Tibial artery (tissue), 4 donors: ENCODE measurements around the gene SUMO4.

ENCODE experiments used
- DNase-seq, 2 donors: peaks; one replicate each; pipeline ENCODE4 v3.0.0-alpha.2; 2019
- H3K27ac ChIP-seq, 2 donors: fragments of 200-600 bp; sonication (generic) in 1 of 2; 1 replicate in 1 of 2; 2 replicates in 1 of 2; pipeline ENCODE4 v1.5.1; 2018 to 2019; ENCODE audit warnings: mild to moderate bottlenecking in 1 of 2
- H3K27me3 ChIP-seq, 2 donors: fragments of 200-600 bp; sonication (generic) in 1 of 2; one replicate each; pipeline versions ENCODE4 v1.5.1 to v1.6.0; 2016 to 2019
- H3K36me3 ChIP-seq, 3 donors: fragments of 200-600 bp; sonication (generic) in 2 of 3; one replicate each; pipeline ENCODE4 v1.5.1; 2016 to 2019; ENCODE audit warnings: mild to moderate bottlenecking in 2 of 3
- H3K4me1 ChIP-seq, 4 donors: fragments of 200-600 bp; sonication (generic) in 2 of 4; 1 replicate in 3 of 4; 2 replicates in 1 of 4; pipeline ENCODE4 v1.5.1; 2016 to 2019
- H3K4me3 ChIP-seq, 2 donors: fragments of 200-600 bp; sonication (generic) in 1 of 2; 1 replicate in 1 of 2; 2 replicates in 1 of 2; pipeline ENCODE4 v1.5.1; 2018 to 2019; ENCODE audit warnings: mild to moderate bottlenecking in 2 of 2
- H3K9me3 ChIP-seq, 3 donors: fragments of 200-600 bp; sonication (generic) in 1 of 3; one replicate each; pipeline ENCODE4 v1.5.1; 2016 to 2019
- intact Hi-C: fragments of 100-400 bp; cut with DNase I; formaldehyde crosslinking; loops from one replicate; pipeline ENCODE4 v1.15.0; 2023; ENCODE audit warnings: low total_unique reads
- TF ChIP-seq, protein P1 (sequence below), 2 experiments: fragments of 200-600 bp in 1 of 2; fragments of 450-650 bp in 1 of 2; IDR thresholded peaks; one replicate each; pipeline ENCODE4 v1.5.1; 2017 to 2019; ENCODE audit warnings: antibody characterized with exemption in 2 of 2, mild to moderate bottlenecking in 1 of 2, moderate library complexity in 1 of 2

The SUMO4 gene

DNA sequence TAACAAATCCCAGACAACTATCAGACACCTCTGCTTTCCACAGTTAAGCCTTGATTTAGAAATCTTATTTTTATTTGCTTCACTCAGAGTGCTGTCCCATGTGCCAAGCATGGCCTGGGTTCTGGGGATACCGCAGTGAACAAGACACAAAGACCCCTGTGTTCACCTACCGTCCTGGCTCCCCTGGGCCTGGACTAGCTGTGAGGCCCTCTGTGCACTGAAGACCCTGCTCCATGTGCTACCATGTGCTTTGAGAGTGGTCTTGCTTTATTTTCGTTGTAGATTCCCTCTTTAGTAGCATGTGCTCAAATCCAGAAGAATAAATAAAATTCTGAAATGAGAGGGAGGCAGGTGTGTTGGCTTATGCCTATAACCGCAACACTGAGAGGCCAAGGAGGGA is 22.5 kb downstream of the SUMO4 start:
- H3K4me1 ChIP-seq, result peaks cover 0 to 15% (median 10%) of the 10 kb centered on the region in 4 donors
- TF ChIP-seq, protein P1, sequence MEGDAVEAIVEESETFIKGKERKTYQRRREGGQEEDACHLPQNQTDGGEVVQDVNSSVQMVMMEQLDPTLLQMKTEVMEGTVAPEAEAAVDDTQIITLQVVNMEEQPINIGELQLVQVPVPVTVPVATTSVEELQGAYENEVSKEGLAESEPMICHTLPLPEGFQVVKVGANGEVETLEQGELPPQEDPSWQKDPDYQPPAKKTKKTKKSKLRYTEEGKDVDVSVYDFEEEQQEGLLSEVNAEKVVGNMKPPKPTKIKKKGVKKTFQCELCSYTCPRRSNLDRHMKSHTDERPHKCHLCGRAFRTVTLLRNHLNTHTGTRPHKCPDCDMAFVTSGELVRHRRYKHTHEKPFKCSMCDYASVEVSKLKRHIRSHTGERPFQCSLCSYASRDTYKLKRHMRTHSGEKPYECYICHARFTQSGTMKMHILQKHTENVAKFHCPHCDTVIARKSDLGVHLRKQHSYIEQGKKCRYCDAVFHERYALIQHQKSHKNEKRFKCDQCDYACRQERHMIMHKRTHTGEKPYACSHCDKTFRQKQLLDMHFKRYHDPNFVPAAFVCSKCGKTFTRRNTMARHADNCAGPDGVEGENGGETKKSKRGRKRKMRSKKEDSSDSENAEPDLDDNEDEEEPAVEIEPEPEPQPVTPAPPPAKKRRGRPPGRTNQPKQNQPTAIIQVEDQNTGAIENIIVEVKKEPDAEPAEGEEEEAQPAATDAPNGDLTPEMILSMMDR (IDR thresholded peaks at IDR 0.05), result no peak
- H3K27me3 ChIP-seq, result no peaks in the 10 kb centered on the region
- no peak for DNase-seq
- no peak overlapping the region for H3K4me3 ChIP-seq
- intact Hi-C loops, result no loop called here
- no peaks in the 10 kb centered on the region for H3K36me3 ChIP-seq
- no peak overlapping the region for H3K27ac ChIP-seq
- H3K9me3 ChIP-seq, result no peaks in the 10 kb centered on the region

DNA sequence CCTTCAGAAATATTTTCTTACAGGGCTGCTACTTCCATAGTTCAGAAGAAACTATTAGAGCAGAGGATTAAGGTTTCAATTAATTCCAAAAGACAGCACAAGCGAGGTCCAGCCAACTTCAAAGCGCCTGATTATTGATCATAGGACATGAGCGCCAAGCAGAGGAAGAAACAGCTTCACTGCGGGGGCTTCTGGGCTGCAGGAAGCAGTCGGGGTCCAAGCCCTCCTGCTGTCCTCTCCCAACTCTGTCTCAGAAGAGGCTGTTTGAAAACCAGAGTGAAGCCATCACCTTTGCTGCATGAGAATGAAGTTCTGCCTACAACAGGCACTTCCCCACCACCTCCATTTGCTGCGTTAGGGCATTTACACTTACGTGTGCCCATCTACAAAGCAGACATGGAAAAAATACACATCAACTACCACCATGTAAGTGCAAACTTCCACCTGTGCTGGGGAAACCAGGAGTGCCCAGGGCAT is 23.9 kb downstream of the SUMO4 start:
- peak overlapping the region in 1 of 2 donors; percentile 23 for H3K27ac ChIP-seq
- TF ChIP-seq, protein P1 (IDR thresholded peaks at IDR 0.05), result no peak
- no peak for DNase-seq
- no peaks in the 10 kb centered on the region for H3K9me3 ChIP-seq
- no peaks in the 10 kb centered on the region for H3K36me3 ChIP-seq
- H3K4me1 ChIP-seq, result peaks cover 0 to 15% (median 10%) of the 10 kb centered on the region in 4 donors
- H3K27me3 ChIP-seq, result peaks cover 0 to under 1% of the 10 kb centered on the region in 2 donors
- H3K4me3 ChIP-seq, result peak overlapping the region; percentile 1 to 16
- intact Hi-C loops, result no loop called here

DNA sequence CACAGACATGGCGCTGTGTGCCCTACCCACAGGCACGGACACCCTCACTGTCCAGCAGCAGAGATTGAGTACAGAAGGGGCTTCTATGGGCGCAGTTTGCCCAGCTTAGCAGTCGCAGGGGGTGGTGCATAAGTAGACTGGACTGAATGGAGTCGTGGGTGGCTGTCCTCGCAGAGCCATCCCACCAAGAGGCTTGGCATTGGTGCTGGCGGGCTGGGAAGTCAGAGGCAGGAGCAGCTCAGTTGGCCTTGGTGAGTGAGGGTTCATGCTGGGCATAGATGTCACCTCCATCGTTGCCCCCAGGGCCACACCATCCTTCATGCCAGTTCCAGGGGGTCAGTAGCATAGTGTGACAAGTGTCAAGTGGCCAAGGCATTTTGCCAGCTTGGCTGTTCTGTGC is 25.2 kb downstream of the SUMO4 start:
- H3K4me1 ChIP-seq, result peaks cover 0 to 15% (median 10%) of the 10 kb centered on the region in 4 donors
- TF ChIP-seq, protein P1 (IDR thresholded peaks at IDR 0.05), result no peak
- H3K36me3 ChIP-seq, result no peaks in the 10 kb centered on the region
- no peak overlapping the region for H3K27ac ChIP-seq
- no peaks in the 10 kb centered on the region for H3K9me3 ChIP-seq
- intact Hi-C loops, result no loop called here
- no peak for DNase-seq
- peaks cover 0 to 9% of the 10 kb centered on the region in 2 donors for H3K27me3 ChIP-seq
- H3K4me3 ChIP-seq, result no peak overlapping the region

DNA sequence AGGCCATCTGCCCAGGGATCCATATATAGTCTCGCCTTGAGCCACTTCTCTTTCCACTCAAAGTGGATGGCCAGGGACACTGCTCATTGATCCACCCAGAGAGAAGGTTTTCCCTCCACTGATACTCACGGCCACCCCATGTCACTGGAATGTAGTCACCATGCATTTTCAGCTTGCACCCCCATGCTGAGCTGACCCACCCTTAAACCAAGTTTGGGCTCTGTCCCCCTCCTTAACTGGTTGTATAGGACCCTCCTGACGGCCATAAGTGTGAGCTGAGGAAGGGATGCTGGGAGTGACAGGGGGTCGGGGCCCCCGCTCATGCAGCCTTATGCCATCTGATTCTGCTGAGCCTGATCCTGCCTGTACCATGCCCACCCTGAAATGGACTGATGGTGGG is 25.7 kb downstream of the SUMO4 start:
- no peak overlapping the region for H3K4me3 ChIP-seq
- peaks cover 0 to 12% of the 10 kb centered on the region in 2 donors for H3K27me3 ChIP-seq
- no peak overlapping the region for H3K27ac ChIP-seq
- DNase-seq, result no peak
- TF ChIP-seq, protein P1 (IDR thresholded peaks at IDR 0.05), result no peak
- H3K9me3 ChIP-seq, result no peaks in the 10 kb centered on the region
- H3K36me3 ChIP-seq, result no peaks in the 10 kb centered on the region
- H3K4me1 ChIP-seq, result peaks cover 0 to 15% (median 10%) of the 10 kb centered on the region in 4 donors
- intact Hi-C loops, result no loop called here

DNA sequence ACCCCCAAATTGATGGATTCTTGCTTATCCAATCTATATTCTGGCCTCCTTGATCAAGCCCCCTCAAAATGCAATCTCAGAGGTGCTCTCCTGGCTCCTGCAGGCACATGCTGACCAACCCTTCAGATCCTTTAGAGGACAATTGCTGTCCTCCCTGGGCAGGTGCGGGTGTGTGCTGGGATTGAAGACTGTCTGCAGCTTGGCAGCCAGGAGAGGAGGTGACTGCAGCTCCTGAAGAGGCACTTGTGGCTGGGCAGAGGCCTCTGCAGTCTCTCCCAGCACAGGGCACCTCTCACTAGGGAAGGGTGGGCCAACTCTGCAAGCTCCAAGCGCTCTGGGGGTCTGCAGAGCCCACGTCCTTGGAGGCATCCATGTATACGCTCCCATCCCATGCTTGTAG is 28.5 kb downstream of the SUMO4 start:
- Histone ChIP-seq H3K4me1 (peaks cover 0 to 17% (median 12%) of the 10 kb centered on the region in 4 donors), H3K4me3 (no peak overlapping the region), H3K36me3 (no peaks in the 10 kb centered on the region), H3K27ac (no peak overlapping the region), H3K27me3 (peaks cover 0 to 12% of the 10 kb centered on the region in 2 donors), H3K9me3 (no peaks in the 10 kb centered on the region)
- TF ChIP-seq, protein P1 (IDR thresholded peaks at IDR 0.05), result no peak
- no peak for DNase-seq
- intact Hi-C loops, result no loop called here
